Smooth muscle cell (in vitro differentiated cells): ENCODE data around the gene CLSTN2. TPM values are rescaled to one million over a fixed set of nuclear protein-coding genes. Genes with fewer than 3 reads are reported as not detected.

Experiments used
- DNase-seq: peaks from one replicate; lab custom pipeline; 2025; ENCODE audit not compliant: unreplicated experiment; lab: John Stamatoyannopoulos, UW
- H2AFZ ChIP-seq: fragments of 200-600 bp; sonication (generic); 2 replicates; pipeline ENCODE4 v1.6.0; 2016; ENCODE audit warnings: antibody characterized with exemption, low read depth, mild to moderate bottlenecking
- H3F3A ChIP-seq: fragments of 200-600 bp; sonication (generic); 2 replicates; pipeline ENCODE4 v1.6.0; 2017; ENCODE audit warnings: antibody characterized with exemption, low read depth
- H3K27ac ChIP-seq: fragments of 200-600 bp; sonication (generic); 2 replicates; pipeline ENCODE4 v1.5.1; 2016; ENCODE audit warnings: low read depth, mild to moderate bottlenecking
- H3K27me3 ChIP-seq: fragments of 200-600 bp; sonication (generic); 2 replicates; pipeline ENCODE4 v1.6.1; 2016; ENCODE audit warnings: low read depth, mild to moderate bottlenecking
- H3K36me3 ChIP-seq: fragments of 200-600 bp; sonication (generic); 2 replicates; pipeline ENCODE4 v1.5.1; 2016; ENCODE audit warnings: low read depth
- H3K4me1 ChIP-seq: fragments of 200-600 bp; sonication (generic); 2 replicates; pipeline ENCODE4 v1.5.1; 2016; ENCODE audit warnings: low read depth
- H3K4me2 ChIP-seq: fragments of 200-600 bp; sonication (generic); 2 replicates; pipeline ENCODE4 v1.6.0; 2016; ENCODE audit warnings: mild to moderate bottlenecking
- H3K4me3 ChIP-seq: fragments of 200-600 bp; sonication (generic); 2 replicates; pipeline ENCODE4 v1.5.1; 2016; ENCODE audit warnings: mild to moderate bottlenecking
- H3K79me2 ChIP-seq: fragments of 200-600 bp; sonication (generic); 2 replicates; pipeline ENCODE4 v1.6.0; 2016; ENCODE audit warnings: low read depth, mild to moderate bottlenecking
- H3K9ac ChIP-seq: fragments of 200-600 bp; sonication (generic); 2 replicates; pipeline ENCODE4 v1.6.0; 2016; ENCODE audit warnings: low read depth
- H3K9me3 ChIP-seq: fragments of 200-600 bp; sonication (generic); replicated peaks from 2 replicates; pipeline ENCODE4 v1.5.1; 2016; ENCODE audit warnings: low read depth
- H4K20me1 ChIP-seq: fragments of 200-600 bp; sonication (generic); 2 replicates; pipeline ENCODE4 v1.6.0; 2016; ENCODE audit warnings: low read depth
- WGBS: methylation state at CpG from one replicate; pipeline ENCODE4 v1.1.7; 2016; ENCODE audit warnings: low lambda C conversion rate; 5-methylcytosine and 5-hydroxymethylcytosine counted together
- polyA plus RNA-seq: library from polyadenylated mRNA; unstranded; fragments of >200 nt; fragmentation: Nextera tagmentation; extraction: Ambion mirVana; gene quantifications from 2 replicates; pipeline ENCODE4 v1.2.1, GENCODE V29; 2016
- total RNA-seq: library from RNA; depleted of rRNA; stranded (reverse); fragments of >200 nt; gene quantifications from 2 replicates; pipeline ENCODE4 v1.2.3, GENCODE V29; 2014
- TF ChIP-seq, protein P1 (sequence below): fragments of 200-600 bp; sonication (generic); IDR thresholded peaks from 2 replicates; pipeline ENCODE4 v1.5.1; 2017; ENCODE audit warnings: borderline replicate concordance, mild to moderate bottlenecking, antibody characterized with exemption; ENCODE audit not compliant: insufficient read depth, poor library complexity, severe bottlenecking

Gene CLSTN2
- total and polyA plus RNA-seq, 2 experiments from 2014 or later, result 0.91 to 1.5 TPM

- Histone ChIP-seq H3K9me3 (no peaks in the 10 kb centered on the region), H2AFZ (no peak overlapping the region), H3K4me3 (no peak overlapping the region), H3K27ac (no peak overlapping the region), H4K20me1 (no peaks in the 10 kb centered on the region), H3K9ac (no peak overlapping the region), H3K36me3 (no peaks in the 10 kb centered on the region), H3K79me2 (no peaks in the 10 kb centered on the region), H3F3A (no peaks in the 10 kb centered on the region), H3K4me1 (no peaks in the 10 kb centered on the region), H3K27me3 (no peaks in the 10 kb centered on the region), H3K4me2 (no peak overlapping the region)
- TF ChIP-seq, protein P1, sequence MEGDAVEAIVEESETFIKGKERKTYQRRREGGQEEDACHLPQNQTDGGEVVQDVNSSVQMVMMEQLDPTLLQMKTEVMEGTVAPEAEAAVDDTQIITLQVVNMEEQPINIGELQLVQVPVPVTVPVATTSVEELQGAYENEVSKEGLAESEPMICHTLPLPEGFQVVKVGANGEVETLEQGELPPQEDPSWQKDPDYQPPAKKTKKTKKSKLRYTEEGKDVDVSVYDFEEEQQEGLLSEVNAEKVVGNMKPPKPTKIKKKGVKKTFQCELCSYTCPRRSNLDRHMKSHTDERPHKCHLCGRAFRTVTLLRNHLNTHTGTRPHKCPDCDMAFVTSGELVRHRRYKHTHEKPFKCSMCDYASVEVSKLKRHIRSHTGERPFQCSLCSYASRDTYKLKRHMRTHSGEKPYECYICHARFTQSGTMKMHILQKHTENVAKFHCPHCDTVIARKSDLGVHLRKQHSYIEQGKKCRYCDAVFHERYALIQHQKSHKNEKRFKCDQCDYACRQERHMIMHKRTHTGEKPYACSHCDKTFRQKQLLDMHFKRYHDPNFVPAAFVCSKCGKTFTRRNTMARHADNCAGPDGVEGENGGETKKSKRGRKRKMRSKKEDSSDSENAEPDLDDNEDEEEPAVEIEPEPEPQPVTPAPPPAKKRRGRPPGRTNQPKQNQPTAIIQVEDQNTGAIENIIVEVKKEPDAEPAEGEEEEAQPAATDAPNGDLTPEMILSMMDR, result peak; percentile 7
- no peak for DNase-seq
Observed at GRCh38 chr3:140579260-140579659, 644.3 kb downstream of the CLSTN2 start.

DNA sequence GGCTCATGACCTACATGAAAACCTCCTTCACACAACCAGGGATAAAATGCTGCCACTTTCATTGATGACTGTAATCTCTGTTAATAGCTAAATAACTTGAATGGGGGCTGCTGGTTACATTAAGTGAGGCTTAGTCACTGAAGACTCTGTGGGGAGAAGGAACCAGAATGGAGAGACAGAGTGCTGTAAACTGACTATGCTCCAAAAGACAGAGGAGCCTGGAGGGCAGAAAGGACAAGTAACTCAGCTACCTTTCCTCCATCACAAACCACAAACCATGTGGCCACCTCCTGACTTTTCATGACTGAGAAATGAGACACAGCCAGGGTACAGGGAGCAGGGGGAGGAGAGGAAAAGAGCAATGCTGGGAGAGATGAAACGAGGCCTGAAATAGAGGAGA is 645.8 kb downstream of the CLSTN2 start:
- Histone ChIP-seq H3K4me1 (peaks cover 3% of the 10 kb centered on the region), H3K9me3 (no peaks in the 10 kb centered on the region), H3K27me3 (no peaks in the 10 kb centered on the region), H3K4me2 (no peak overlapping the region), H3F3A (peaks cover 3% of the 10 kb centered on the region), H3K79me2 (no peaks in the 10 kb centered on the region), H2AFZ (no peak overlapping the region), H4K20me1 (no peaks in the 10 kb centered on the region), H3K36me3 (no peaks in the 10 kb centered on the region), H3K4me3 (no peak overlapping the region), H3K27ac (no peak overlapping the region), H3K9ac (no peak overlapping the region)
- DNase-seq, result no peak
- TF ChIP-seq, protein P1, result no peak
- WGBS, result 56% methylated on average over 1 of the region's 1 CpG

- no peaks in the 10 kb centered on the region for H3K27me3 ChIP-seq
- H3K4me3 ChIP-seq, result no peak overlapping the region
- DNase-seq, result no peak
- H3F3A ChIP-seq, result peaks cover 8% of the 10 kb centered on the region
- no peaks in the 10 kb centered on the region for H3K36me3 ChIP-seq
- H2AFZ ChIP-seq, result no peak overlapping the region
- TF ChIP-seq, protein P1, result no peak
- H3K9ac ChIP-seq, result no peak overlapping the region
- no peak overlapping the region for H3K4me2 ChIP-seq
- H3K27ac ChIP-seq, result no peak overlapping the region
- no peaks in the 10 kb centered on the region for H3K79me2 ChIP-seq
- WGBS, result 40% methylated on average over 1 of the region's 1 CpG
- peaks cover 10% of the 10 kb centered on the region for H3K4me1 ChIP-seq
- H4K20me1 ChIP-seq, result no peaks in the 10 kb centered on the region
- no peaks in the 10 kb centered on the region for H3K9me3 ChIP-seq
Observed at GRCh38 chr3:140584549-140584948, 649.6 kb downstream of the CLSTN2 start.

- Histone ChIP-seq H3K27me3 (no peaks in the 10 kb centered on the region), H3F3A (peaks cover 8% of the 10 kb centered on the region), H3K79me2 (no peaks in the 10 kb centered on the region), H3K9me3 (no peaks in the 10 kb centered on the region), H4K20me1 (no peaks in the 10 kb centered on the region), H3K27ac (peak overlapping the region; percentile 85), H3K4me3 (no peak overlapping the region), H3K4me1 (peaks cover 10% of the 10 kb centered on the region), H2AFZ (no peak overlapping the region), H3K4me2 (peak overlapping the region; percentile 77), H3K36me3 (no peaks in the 10 kb centered on the region), H3K9ac (peak overlapping the region; percentile 37)
- 14% methylated on average over 4 of the region's 4 CpGs for WGBS
- TF ChIP-seq, protein P1, result no peak
- DNase-seq, result no peak
Observed at GRCh38 chr3:140585828-140586227, 650.8 kb downstream of the CLSTN2 start.
